Activated CD4-positive, alpha-beta T cell treated with anti-CD3 and anti-CD28 coated beads, Interleukin-2, amount 10 ng/mL, durations not matched to agents 7 days and 5 days (primary cell): Measurements from ENCODE around the gene CT45A1. TPM values are rescaled to one million over a fixed set of nuclear protein-coding genes. Genes with fewer than 3 reads are reported as not detected.
A peak's percentile ranks its signal among the peaks of the same experiment; 100 is the strongest.
"Not testable (repeated sequence)": the region's sequence is repeated elsewhere in the genome, so short reads cannot be mapped to it uniquely, and the experiment has no call there.

Experiments
- CTCF ChIA-PET: fragments of 350-600 bp; sonication (Branson Sonifier 250); formaldehyde crosslinking; loops from one replicate; lab custom pipeline; 2021; ENCODE audit warnings: antibody characterized with exemption; lab: Charles Lee
- POLR2A ChIA-PET: fragments of 350-600 bp; sonication (Branson Sonifier 250); formaldehyde crosslinking; loops from one replicate; lab custom pipeline; 2021; ENCODE audit warnings: antibody characterized with exemption; lab: Charles Lee
- DNase-seq: peaks from one replicate; pipeline ENCODE4 v3.0.0-alpha.2; 2020
- H3K27ac Mint-ChIP-seq: one replicate; pipeline ENCODE4 v1.8.0; 2021; ENCODE audit warnings: mild to moderate bottlenecking, moderate library complexity, mixed read lengths
- H3K27me3 Mint-ChIP-seq: one replicate; pipeline ENCODE4 v1.8.0; 2021; ENCODE audit warnings: mixed read lengths
- H3K36me3 Mint-ChIP-seq: one replicate; pipeline ENCODE4 v1.8.0; 2021; ENCODE audit warnings: low read depth, mixed read lengths
- H3K4me1 Mint-ChIP-seq: one replicate; pipeline ENCODE4 v1.8.0; 2021; ENCODE audit warnings: mixed read lengths
- H3K4me3 Mint-ChIP-seq: one replicate; pipeline ENCODE4 v1.8.0; 2021; ENCODE audit warnings: mild to moderate bottlenecking, moderate library complexity, mixed read lengths
- H3K9me3 Mint-ChIP-seq: one replicate; pipeline ENCODE4 v1.8.0; 2021; ENCODE audit warnings: mixed read lengths
- total RNA-seq, 2 experiments: library from RNA; stranded (reverse); gene quantifications; one replicate each; pipeline ENCODE4 v1.2.3, GENCODE V29; 2021

Gene CT45A1, protein sequence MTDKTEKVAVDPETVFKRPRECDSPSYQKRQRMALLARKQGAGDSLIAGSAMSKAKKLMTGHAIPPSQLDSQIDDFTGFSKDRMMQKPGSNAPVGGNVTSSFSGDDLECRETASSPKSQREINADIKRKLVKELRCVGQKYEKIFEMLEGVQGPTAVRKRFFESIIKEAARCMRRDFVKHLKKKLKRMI
- not detected for total RNA-seq

DNA sequence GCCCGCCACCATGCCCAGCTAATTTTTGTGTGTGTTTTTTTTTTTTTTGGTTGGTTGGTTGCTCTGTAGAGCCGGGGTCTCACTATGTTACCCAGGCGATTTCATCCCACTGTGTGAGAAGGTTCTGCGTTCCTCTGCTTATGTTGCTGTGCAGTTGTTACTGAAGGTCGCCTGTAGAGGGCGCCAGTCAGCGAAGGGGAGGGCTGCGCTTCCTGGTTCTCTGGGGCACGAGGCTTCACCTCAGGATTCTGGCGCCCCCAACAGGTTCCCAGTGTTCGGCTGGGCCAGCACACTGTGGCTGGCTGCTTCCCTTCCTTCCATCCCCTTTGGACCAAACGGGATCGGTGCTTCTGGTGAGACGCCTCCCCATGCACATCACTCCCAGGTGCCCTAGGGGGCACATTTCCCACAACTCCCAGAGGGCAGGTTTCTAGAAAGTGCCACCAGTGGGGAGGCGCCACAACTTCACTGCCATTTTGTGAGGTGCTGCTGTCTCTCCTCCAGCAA lies at the start of gene CT45A1:
Gene CT45A1, plus strand, starts transcription at position 457 of the 507 bp plus-strand sequence. CDS start 5,302 bp downstream, outside the sequence.
- H3K27me3 Mint-ChIP-seq, H3K4me3 Mint-ChIP-seq, H3K4me1 Mint-ChIP-seq, POLR2A ChIA-PET, H3K36me3 Mint-ChIP-seq, H3K27ac Mint-ChIP-seq, CTCF ChIA-PET, H3K9me3 Mint-ChIP-seq: not testable (repeated sequence)
- DNase-seq, result peak; percentile 11

DNA sequence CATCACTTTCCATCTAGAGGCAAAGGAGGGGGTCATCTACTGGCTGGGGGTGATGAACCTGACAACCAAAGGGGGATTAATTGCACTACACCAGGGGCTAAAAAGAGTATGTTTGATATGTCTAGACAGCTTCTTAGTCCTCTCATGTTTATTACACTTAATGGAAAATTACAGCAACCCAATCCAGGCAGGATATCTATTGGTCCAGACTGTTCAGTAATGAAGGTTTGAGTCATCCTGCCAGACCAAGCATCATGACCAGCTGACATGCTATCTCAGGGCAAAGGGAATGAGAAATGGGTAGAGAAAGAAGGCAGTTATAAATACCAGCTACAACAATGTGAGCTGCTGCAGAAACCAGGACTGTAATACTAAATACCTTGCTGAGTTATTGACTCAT lies 40.5 kb upstream of the CT45A1 start:
- CTCF ChIA-PET, H3K27me3 Mint-ChIP-seq, H3K4me1 Mint-ChIP-seq, H3K9me3 Mint-ChIP-seq, POLR2A ChIA-PET, H3K36me3 Mint-ChIP-seq, DNase-seq, H3K4me3 Mint-ChIP-seq, H3K27ac Mint-ChIP-seq: not testable (repeated sequence)

DNA sequence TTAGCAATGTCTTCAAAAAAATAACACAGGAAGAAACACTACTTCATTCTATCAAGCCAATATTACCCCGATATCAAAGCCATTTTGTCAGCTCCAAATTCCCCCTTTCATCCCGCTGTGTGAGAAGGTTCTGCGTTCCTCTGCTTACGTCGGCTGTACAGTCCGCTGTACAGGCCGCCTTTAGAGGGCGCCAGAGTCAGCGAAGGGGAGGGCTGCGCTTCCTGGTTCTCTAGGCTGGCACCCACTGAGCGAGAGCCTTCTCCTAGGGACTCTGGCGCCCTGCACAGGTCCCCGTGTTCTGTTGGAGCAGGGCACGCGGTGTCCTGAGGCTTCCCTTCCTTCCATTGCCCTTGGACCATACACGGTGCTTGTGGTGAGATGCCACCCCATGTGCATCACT lies 25.3 kb upstream of the CT45A1 start:
- Mint-ChIP-seq H3K27me3 (no peaks in the 10 kb centered on the region), H3K9me3 (no peaks in the 10 kb centered on the region), H3K36me3 (no peaks in the 10 kb centered on the region), H3K4me3 (no peak overlapping the region), H3K4me1 (no peaks in the 10 kb centered on the region), H3K27ac (no peak overlapping the region)
- ChIA-PET POLR2A (no interaction called here), CTCF (no interaction called here)
- peak; percentile 6 for DNase-seq

DNA sequence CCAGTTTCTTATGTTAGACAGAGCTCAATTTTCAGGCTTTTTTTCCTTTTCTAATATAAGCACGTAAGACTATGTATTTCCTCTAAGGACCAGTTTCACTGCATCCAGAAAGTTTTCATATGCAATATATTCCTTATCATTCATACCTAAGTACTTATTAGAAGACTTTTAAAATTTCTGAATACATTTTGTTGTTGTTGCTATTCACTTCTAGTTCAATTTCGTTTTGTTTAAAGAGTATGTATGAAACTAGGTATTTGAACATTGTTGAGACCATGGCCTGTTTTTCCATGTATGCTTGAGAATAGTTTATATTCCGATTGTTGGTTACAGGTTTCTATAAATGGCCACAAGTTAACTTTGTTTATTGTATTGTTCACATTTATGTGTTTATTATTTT lies 18.0 kb upstream of the CT45A1 start:
- H3K27me3 Mint-ChIP-seq, result no peaks in the 10 kb centered on the region
- H3K4me1 Mint-ChIP-seq, result no peaks in the 10 kb centered on the region
- no peak for DNase-seq
- no peak overlapping the region for H3K27ac Mint-ChIP-seq
- ChIA-PET POLR2A (no interaction called here), CTCF (no interaction called here)
- no peaks in the 10 kb centered on the region for H3K9me3 Mint-ChIP-seq
- H3K4me3 Mint-ChIP-seq, result no peak overlapping the region
- H3K36me3 Mint-ChIP-seq, result no peaks in the 10 kb centered on the region

DNA sequence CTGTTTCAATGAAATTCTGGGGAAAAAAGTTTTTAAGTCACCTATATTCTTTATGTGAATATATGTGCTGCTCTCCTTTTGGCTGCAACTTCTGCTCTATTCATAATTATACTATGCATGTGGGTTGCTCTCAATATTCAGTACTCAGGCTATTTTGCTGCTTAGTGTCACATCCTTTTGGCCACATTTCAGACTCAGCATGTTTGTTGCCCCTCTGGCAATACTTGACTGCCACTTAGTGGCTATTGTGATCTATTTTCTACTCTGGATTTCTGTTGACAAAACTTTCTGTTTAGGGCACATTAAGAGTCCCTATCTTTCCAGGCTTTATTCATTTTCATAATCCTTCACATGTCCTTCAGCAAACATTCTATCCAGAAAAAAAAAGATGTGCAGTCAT lies 15.8 kb upstream of the CT45A1 start:
- H3K4me1 Mint-ChIP-seq, result no peaks in the 10 kb centered on the region
- DNase-seq, result no peak
- POLR2A ChIA-PET, result no interaction called here
- no peaks in the 10 kb centered on the region for H3K36me3 Mint-ChIP-seq
- CTCF ChIA-PET, result no interaction called here
- no peak overlapping the region for H3K27ac Mint-ChIP-seq
- no peak overlapping the region for H3K4me3 Mint-ChIP-seq
- H3K27me3 Mint-ChIP-seq, result no peaks in the 10 kb centered on the region
- H3K9me3 Mint-ChIP-seq, result no peaks in the 10 kb centered on the region

DNA sequence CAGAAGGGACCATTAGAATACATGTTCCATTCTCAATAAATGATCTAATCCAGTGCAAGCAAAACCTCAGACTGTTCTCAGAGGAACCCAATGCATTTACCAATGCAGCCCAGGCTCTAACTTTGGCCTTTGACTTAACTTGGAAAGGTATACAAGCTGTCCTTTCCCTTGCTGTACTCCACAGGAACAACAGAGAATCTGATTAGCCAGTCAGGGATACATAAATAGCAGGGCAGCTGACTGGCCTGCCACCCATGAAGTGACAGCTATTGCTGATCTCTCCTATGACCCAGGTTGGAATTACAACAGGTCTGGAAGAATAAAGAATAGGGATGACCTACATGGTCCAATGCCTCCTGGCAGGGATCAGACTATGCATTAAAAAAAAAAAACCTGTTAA lies 14.5 kb upstream of the CT45A1 start:
- H3K4me1 Mint-ChIP-seq, result no peaks in the 10 kb centered on the region
- H3K4me3 Mint-ChIP-seq, result no peak overlapping the region
- H3K36me3 Mint-ChIP-seq, result no peaks in the 10 kb centered on the region
- no peaks in the 10 kb centered on the region for H3K27me3 Mint-ChIP-seq
- no peak overlapping the region for H3K27ac Mint-ChIP-seq
- DNase-seq, result no peak
- no peaks in the 10 kb centered on the region for H3K9me3 Mint-ChIP-seq
- ChIA-PET POLR2A (no interaction called here), CTCF (no interaction called here)

DNA sequence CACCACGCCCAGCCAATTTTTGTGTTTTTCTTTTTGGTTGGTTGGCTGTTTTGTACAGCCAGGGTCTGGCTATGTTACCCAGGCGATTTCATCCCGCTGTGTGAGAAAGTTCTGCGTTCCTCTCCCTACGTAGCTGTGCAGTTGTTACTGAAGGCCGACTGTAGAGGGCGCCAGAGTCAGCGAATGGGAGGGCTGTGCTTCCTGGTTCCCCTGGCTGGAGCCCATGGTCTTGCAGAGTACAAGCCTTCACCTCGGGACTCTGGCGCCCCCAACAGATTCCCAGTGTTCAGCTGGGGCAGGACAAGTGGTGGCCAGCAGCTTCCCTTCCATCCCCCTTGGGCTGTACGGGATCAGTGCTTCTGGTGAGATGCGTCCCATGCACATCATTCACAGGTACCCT lies 5.6 kb upstream of the CT45A1 start:
- Mint-ChIP-seq H3K9me3 (no peaks in the 10 kb centered on the region), H3K27ac (no peak overlapping the region), H3K36me3 (no peaks in the 10 kb centered on the region), H3K4me3 (no peak overlapping the region), H3K4me1 (no peaks in the 10 kb centered on the region), H3K27me3 (no peaks in the 10 kb centered on the region)
- DNase-seq, result peak; percentile 21
- ChIA-PET POLR2A (no interaction called here), CTCF (interaction anchor here (0.7 kb wide), 1 partner anchor 39 kb away, joined by 3 read pairs; no protein-coding TSS in a partner anchor)

DNA sequence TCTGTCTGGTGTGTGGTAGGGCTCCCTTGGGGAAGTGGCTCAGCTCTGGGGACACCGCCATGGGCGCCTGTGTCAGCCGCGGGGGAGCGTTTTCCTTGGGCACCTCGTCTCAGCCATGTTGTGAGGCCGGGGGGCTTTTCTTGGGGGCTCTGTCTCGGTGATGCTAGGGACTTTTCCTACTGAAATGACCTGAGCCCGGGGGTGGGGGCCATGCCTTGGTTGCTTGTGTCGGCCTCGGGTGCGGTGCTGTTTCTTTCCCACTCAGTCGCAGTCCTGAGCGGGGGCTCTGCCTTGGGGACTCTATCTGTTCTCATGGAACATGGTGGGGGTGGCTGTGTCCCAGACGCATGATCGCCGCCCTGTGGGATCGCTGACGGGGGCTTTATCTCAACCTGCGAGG lies 356 bp downstream of the CT45A1 start:
- H3K4me1 Mint-ChIP-seq, result no peaks in the 10 kb centered on the region
- H3K9me3 Mint-ChIP-seq, result no peaks in the 10 kb centered on the region
- H3K36me3 Mint-ChIP-seq, result no peaks in the 10 kb centered on the region
- no peak overlapping the region for H3K27ac Mint-ChIP-seq
- no peak overlapping the region for H3K4me3 Mint-ChIP-seq
- POLR2A ChIA-PET, result no interaction called here
- H3K27me3 Mint-ChIP-seq, result no peaks in the 10 kb centered on the region
- CTCF ChIA-PET, result no interaction called here
- DNase-seq, result no peak

DNA sequence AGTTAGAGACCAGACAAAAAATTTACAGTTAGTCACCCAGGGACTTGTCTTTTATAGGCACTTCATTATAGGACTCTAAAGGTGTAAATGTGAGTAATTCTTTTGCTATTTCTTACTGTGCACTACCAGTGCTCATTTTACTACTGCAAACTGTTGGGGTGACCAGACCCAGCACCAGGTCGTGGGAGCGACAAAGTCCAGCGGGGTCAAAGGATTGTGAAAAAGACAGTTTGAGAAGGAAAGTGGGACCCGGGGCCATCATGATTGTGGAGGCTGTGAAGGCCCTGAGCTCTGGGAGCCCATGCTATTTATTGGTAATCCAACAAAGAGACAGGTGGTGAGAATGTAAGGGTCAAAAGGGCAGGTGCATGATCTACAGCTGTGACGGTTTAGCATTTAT lies 21.2 kb downstream of the CT45A1 start:
- H3K9me3 Mint-ChIP-seq, H3K36me3 Mint-ChIP-seq, H3K4me1 Mint-ChIP-seq, POLR2A ChIA-PET, H3K27ac Mint-ChIP-seq, CTCF ChIA-PET, H3K4me3 Mint-ChIP-seq, H3K27me3 Mint-ChIP-seq, DNase-seq: not testable (repeated sequence)

DNA sequence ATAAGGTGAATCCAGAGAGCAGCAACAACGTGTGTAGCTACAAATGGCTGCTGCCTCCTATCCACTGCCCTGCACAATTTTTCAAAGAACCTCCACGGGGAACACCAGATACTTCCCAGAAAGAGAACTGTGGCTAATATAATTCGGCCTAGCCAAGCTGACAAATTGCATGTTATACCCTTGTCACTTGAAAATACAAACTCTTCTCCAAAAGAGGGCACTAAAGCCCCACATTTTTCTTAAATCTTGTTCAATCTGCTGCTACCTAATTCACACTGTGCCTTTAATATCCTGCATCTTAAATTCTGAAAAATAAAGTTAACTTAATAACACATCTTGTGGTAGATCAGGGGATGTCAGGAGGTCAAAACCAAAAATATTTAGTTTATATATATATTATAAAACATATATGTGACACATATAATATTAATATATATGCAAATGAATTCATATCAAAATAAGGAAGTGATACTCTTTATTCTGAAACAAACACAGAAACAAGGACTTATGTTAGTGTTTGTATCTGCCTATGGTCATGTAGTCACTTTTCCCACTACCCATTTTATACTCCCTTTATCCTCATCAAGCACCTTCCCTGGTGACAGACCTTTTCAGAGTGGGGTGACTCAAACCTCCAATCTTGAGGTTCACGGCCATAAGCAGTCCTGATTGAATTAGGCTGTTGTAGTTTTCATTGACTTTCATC lies 24.1 kb downstream of the CT45A1 start:
- DNase-seq, result no peak
- no peaks in the 10 kb centered on the region for H3K9me3 Mint-ChIP-seq
- H3K4me1 Mint-ChIP-seq, result no peaks in the 10 kb centered on the region
- H3K36me3 Mint-ChIP-seq, result no peaks in the 10 kb centered on the region
- ChIA-PET CTCF (no interaction called here), POLR2A (no interaction called here)
- H3K4me3 Mint-ChIP-seq, result no peak overlapping the region
- H3K27ac Mint-ChIP-seq, result no peak overlapping the region
- H3K27me3 Mint-ChIP-seq, result no peaks in the 10 kb centered on the region

DNA sequence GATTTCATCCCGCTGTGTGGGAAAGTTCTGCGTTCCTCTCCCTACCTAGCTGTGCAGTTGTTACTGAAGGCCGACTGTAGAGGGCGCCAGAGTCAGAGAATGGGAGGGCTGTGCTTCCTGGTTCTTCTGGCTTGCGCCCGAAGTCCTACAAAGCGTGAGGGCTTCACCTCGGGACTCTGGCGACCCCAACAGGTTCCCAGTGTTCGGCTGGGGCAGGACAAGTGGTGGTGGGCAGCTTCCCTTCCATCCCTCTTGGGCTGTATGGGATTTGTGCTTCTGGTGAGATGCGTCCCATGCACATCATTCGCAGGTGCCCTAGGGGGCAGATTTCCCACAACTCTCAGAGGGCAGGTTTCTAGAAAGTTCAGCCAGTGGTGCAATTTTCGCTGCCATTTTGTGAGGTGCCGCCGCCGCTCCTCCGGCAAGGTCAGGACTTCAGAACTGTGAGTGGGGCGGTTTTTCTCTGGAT lies 27.3 kb downstream of the CT45A1 start:
- Mint-ChIP-seq H3K4me1 (no peaks in the 10 kb centered on the region), H3K36me3 (no peaks in the 10 kb centered on the region), H3K9me3 (no peaks in the 10 kb centered on the region), H3K4me3 (peak overlapping the region; percentile 19), H3K27ac (no peak overlapping the region), H3K27me3 (no peaks in the 10 kb centered on the region)
- CTCF ChIA-PET, result no interaction called here
- DNase-seq, result peak; percentile 58
- POLR2A ChIA-PET, result no interaction called here

DNA sequence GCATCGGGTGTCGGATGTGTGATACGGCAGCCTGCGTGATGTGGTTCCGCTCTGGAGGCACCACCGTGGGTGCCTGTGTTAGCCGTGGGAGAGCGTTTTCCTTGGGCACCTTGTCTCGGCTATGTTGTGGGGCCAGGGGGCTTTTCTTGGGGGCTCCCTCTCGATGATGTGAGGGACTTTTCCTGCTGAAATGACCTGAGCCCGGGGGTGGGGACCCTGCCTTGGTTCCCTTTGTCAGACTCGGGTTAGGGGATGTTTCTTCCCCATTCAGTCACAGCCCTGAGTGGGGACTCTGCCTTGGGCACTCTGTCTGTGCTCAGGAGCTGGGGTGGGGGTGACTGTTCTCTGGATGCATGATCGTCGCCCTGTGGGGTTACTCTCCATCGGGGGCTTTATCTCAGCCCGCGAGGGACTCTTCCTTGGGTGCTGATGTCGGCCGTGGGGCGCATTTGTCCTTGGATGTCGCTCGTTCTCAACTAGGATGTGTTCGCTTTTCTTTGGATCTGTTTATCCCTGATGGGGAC lies 27.8 kb downstream of the CT45A1 start:
- ChIA-PET CTCF (no interaction called here), POLR2A (no interaction called here)
- Mint-ChIP-seq H3K27me3 (no peaks in the 10 kb centered on the region), H3K36me3 (no peaks in the 10 kb centered on the region), H3K9me3 (no peaks in the 10 kb centered on the region), H3K4me3 (no peak overlapping the region), H3K4me1 (no peaks in the 10 kb centered on the region), H3K27ac (no peak overlapping the region)
- DNase-seq, result no peak

DNA sequence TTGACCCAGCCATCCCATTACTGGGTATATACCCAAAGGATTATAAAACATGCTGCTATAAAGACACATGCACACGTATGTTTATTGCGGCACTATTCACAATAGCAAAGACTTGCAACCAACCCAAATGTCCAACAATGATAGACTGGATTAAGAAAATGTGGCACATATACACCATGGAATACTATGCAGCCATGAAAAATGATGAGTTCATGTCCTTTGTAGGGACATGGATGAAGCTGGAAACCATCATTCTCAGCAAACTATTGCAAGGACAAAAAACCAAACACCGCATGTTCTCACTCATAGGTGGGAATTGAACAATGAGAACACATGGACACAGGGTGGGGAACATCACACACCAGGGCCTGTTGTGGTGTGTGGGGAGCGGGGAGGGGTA lies 31.3 kb downstream of the CT45A1 start:
- not testable (repeated sequence) for DNase-seq

More for the DNA sequence above, 31.3 kb downstream of the CT45A1 start:
- H3K9me3 Mint-ChIP-seq, H3K36me3 Mint-ChIP-seq, H3K27ac Mint-ChIP-seq, POLR2A ChIA-PET, H3K4me1 Mint-ChIP-seq, CTCF ChIA-PET, H3K4me3 Mint-ChIP-seq, H3K27me3 Mint-ChIP-seq: not testable (repeated sequence)
